CD4-positive, CD25-positive, alpha-beta regulatory T cell (primary cell): ENCODE measurements around the gene SUMF2. TPM values are rescaled to one million over a fixed set of nuclear protein-coding genes. Genes with fewer than 3 reads are reported as not detected.
"Not testable (repeated sequence)": the region's sequence is repeated elsewhere in the genome, so short reads cannot be mapped to it uniquely, and the experiment has no call there.

ENCODE experiments used
- ATAC-seq, 2 donors: fragments of 150-1000 bp; cut with Tn5 transposase; one replicate each; pipeline ENCODE4 v1.10.0; 2021; ENCODE audit warnings: low read depth in 2 of 2, moderate number of reproducible peaks in 2 of 2, moderate library complexity in 1 of 2
- DNase-seq, 3 donors: peaks; one replicate each; pipeline versions ENCODE4 v3.0.0 to v3.0.0-alpha.2; 2012 to 2022; ENCODE audit warnings: mixed read lengths in 1 of 3
- H3K27ac ChIP-seq: one replicate; pipeline ENCODE4 v1.7.0; 2013; ENCODE audit warnings: mild to moderate bottlenecking, low read length; ENCODE audit not compliant: insufficient read depth, poor library complexity, severe bottlenecking
- H3K27me3 ChIP-seq: one replicate; pipeline ENCODE4 v1.7.0; 2013; ENCODE audit warnings: low read length; ENCODE audit not compliant: control insufficient read depth, insufficient read depth
- H3K36me3 ChIP-seq: one replicate; pipeline ENCODE4 v1.7.0; 2013; ENCODE audit warnings: mild to moderate bottlenecking, low read length, moderate library complexity; ENCODE audit not compliant: control insufficient read depth, insufficient read depth
- H3K4me1 ChIP-seq: 2 replicates; pipeline ENCODE4 v1.7.0; 2013; ENCODE audit warnings: mild to moderate bottlenecking, low read length; ENCODE audit not compliant: insufficient read depth, control insufficient read depth, poor library complexity, severe bottlenecking
- H3K4me3 ChIP-seq: one replicate; pipeline ENCODE4 v1.7.0; 2013; ENCODE audit warnings: low read depth, mild to moderate bottlenecking, low read length, moderate library complexity
- H3K9me3 ChIP-seq, 2 experiments: 1 replicate in 1 of 2; 2 replicates in 1 of 2; pipeline ENCODE4 v1.7.0; 2013; ENCODE audit warnings: low read length in 2 of 2, mild to moderate bottlenecking in 1 of 2, moderate library complexity in 1 of 2; ENCODE audit not compliant: control insufficient read depth in 2 of 2
- H3K27ac Mint-ChIP-seq, 3 donors: one replicate each; pipeline ENCODE4 v1.8.0; 2020 to 2022; ENCODE audit warnings: mild to moderate bottlenecking in 3 of 3, mixed read lengths in 3 of 3, moderate library complexity in 2 of 3
- H3K27me3 Mint-ChIP-seq: one replicate; pipeline ENCODE4 v1.8.0; 2022; ENCODE audit warnings: mild to moderate bottlenecking, mixed read lengths
- H3K36me3 Mint-ChIP-seq: one replicate; pipeline ENCODE4 v1.8.0; 2020; ENCODE audit warnings: mixed read lengths
- H3K4me1 Mint-ChIP-seq, 4 donors: one replicate each; pipeline ENCODE4 v1.8.0; 2020 to 2022; ENCODE audit warnings: mixed read lengths in 4 of 4, mild to moderate bottlenecking in 1 of 4
- H3K4me3 Mint-ChIP-seq, 4 donors: one replicate each; pipeline ENCODE4 v1.8.0; 2020 to 2022; ENCODE audit warnings: mild to moderate bottlenecking in 4 of 4, mixed read lengths in 4 of 4, moderate library complexity in 3 of 4
- H3K9me3 Mint-ChIP-seq, 7 donors: one replicate each; pipeline ENCODE4 v1.8.0; 2020 to 2022; ENCODE audit warnings: mixed read lengths in 7 of 7, mild to moderate bottlenecking in 3 of 7, moderate library complexity in 2 of 7
- polyA plus RNA-seq, 4 donors: library from polyadenylated mRNA; unstranded; fragments of 300-500 nt; fragmentation: Illumina TruSeq; gene quantifications; one replicate each; pipeline ENCODE4 v1.2.3, GENCODE V29; 2021
- total RNA-seq: library from RNA; stranded (reverse); gene quantifications from one replicate; pipeline ENCODE4 v1.2.3, GENCODE V29; 2022

The SUMF2 gene
- total and polyA plus RNA-seq, 5 donors from 2014 or later, result 114 to 205 (median 182) TPM

- no peak for ATAC-seq
- H3K27me3 Mint-ChIP-seq, result no peaks in the 10 kb centered on the region
These were observed 33.6 kb downstream of the SUMF2 start for GRCh38 chr7:56097700-56098099.

GRCh38 chr7:56098187-56099008 lies 34.3 kb downstream of the SUMF2 start:
- H3K9me3 Mint-ChIP-seq, H3K27ac ChIP-seq, H3K9me3 ChIP-seq, ATAC-seq, H3K27ac Mint-ChIP-seq, DNase-seq, H3K4me3 ChIP-seq, H3K27me3 ChIP-seq, H3K27me3 Mint-ChIP-seq, H3K4me1 Mint-ChIP-seq, H3K4me3 Mint-ChIP-seq, H3K4me1 ChIP-seq: not testable (repeated sequence)
- H3K36me3 ChIP-seq, result peaks cover 38% of the 10 kb centered on the region
- peaks cover 27% of the 10 kb centered on the region for H3K36me3 Mint-ChIP-seq

More at GRCh38 chr7:56097700-56098099, 33.6 kb downstream of the SUMF2 start:
- no peak for DNase-seq
- no peak overlapping the region for H3K4me3 ChIP-seq
- H3K9me3 Mint-ChIP-seq, result no peaks in the 10 kb centered on the region
- peaks cover 24% of the 10 kb centered on the region for H3K36me3 Mint-ChIP-seq
- peaks cover 2% of the 10 kb centered on the region for H3K4me1 ChIP-seq
- H3K36me3 ChIP-seq, result peaks cover 33% of the 10 kb centered on the region
- no peaks in the 10 kb centered on the region for H3K27me3 ChIP-seq
- H3K4me3 Mint-ChIP-seq, result no peak overlapping the region
- H3K4me1 Mint-ChIP-seq, result peaks cover 4 to 5% (median 5%) of the 10 kb centered on the region in 4 donors
- no peak overlapping the region for H3K27ac ChIP-seq
- peak overlapping the region in 1 of 3 donors; percentile 45 for H3K27ac Mint-ChIP-seq
- H3K9me3 ChIP-seq, result no peaks in the 10 kb centered on the region

GRCh38 chr7:56099653-56100052 lies 35.6 kb downstream of the SUMF2 start:
- Mint-ChIP-seq H3K27me3 (no peaks in the 10 kb centered on the region), H3K4me1 (peaks cover 4 to 15% (median 7%) of the 10 kb centered on the region in 4 donors), H3K4me3 (peak overlapping the region in 1 of 4 donors; percentile 32), H3K9me3 (no peaks in the 10 kb centered on the region), H3K36me3 (peaks cover 32% of the 10 kb centered on the region), H3K27ac (no peak overlapping the region)
- H3K4me3 ChIP-seq, result no peak overlapping the region
- H3K4me1 ChIP-seq, result peaks cover 10% of the 10 kb centered on the region
- H3K27me3 ChIP-seq, result no peaks in the 10 kb centered on the region
- H3K27ac ChIP-seq, result no peak overlapping the region
- ATAC-seq (no peak), DNase-seq (no peak)
- H3K36me3 ChIP-seq, result peaks cover 44% of the 10 kb centered on the region
- H3K9me3 ChIP-seq, result no peaks in the 10 kb centered on the region

GRCh38 chr7:56104138-56104537 lies 40.1 kb downstream of the SUMF2 start:
- ATAC-seq, H3K27ac ChIP-seq, H3K9me3 ChIP-seq, H3K27ac Mint-ChIP-seq, H3K4me3 ChIP-seq, H3K27me3 Mint-ChIP-seq, H3K9me3 Mint-ChIP-seq, H3K27me3 ChIP-seq, DNase-seq: not testable (repeated sequence)
- H3K36me3 ChIP-seq, result peaks cover 44% of the 10 kb centered on the region
- Mint-ChIP-seq H3K4me3 (peak overlapping the region in 2 of 4 donors; percentile 29 to 97), H3K36me3 (peaks cover 39% of the 10 kb centered on the region), H3K4me1 (peaks cover 4 to 46% (median 26%) of the 10 kb centered on the region in 4 donors)
- H3K4me1 ChIP-seq, result peaks cover 33% of the 10 kb centered on the region

GRCh38 chr7:56105508-56105907 lies 41.4 kb downstream of the SUMF2 start:
- Mint-ChIP-seq H3K9me3 (peaks cover 0 to 3% (median 0%) of the 10 kb centered on the region in 7 donors), H3K27me3 (peaks cover 5% of the 10 kb centered on the region), H3K4me3 (peak overlapping the region; percentile 89 to 97 (median 96)), H3K27ac (peak overlapping the region; percentile 92 to 99 (median 98)), H3K4me1 (peaks cover 0 to 46% (median 24%) of the 10 kb centered on the region in 4 donors), H3K36me3 (peaks cover 30% of the 10 kb centered on the region)
- ATAC-seq (no peak), DNase-seq (peak; percentile 21 to 70 (median 49))
- no peaks in the 10 kb centered on the region for H3K9me3 ChIP-seq
- peak overlapping the region; percentile 96 for H3K4me3 ChIP-seq
- peaks cover 2% of the 10 kb centered on the region for H3K27me3 ChIP-seq
- peaks cover 30% of the 10 kb centered on the region for H3K36me3 ChIP-seq
- H3K4me1 ChIP-seq, result peaks cover 33% of the 10 kb centered on the region
- H3K27ac ChIP-seq, result peak overlapping the region; percentile 95

- peaks cover 0 to 3% (median 0%) of the 10 kb centered on the region in 7 donors for H3K9me3 Mint-ChIP-seq
- peak within 1 kb of the TSS; percentile 92 to 99 (median 98) for H3K27ac Mint-ChIP-seq
- peak within 1 kb of the TSS; percentile 89 to 97 (median 96) for H3K4me3 Mint-ChIP-seq
- Histone ChIP-seq H3K4me1 (peaks cover 30% of the 10 kb centered on the region), H3K27me3 (peaks cover 2% of the 10 kb centered on the region), H3K27ac (peak within 1 kb of the TSS; percentile 95), H3K9me3 (no peaks in the 10 kb centered on the region), H3K36me3 (peaks cover 22% of the 10 kb centered on the region), H3K4me3 (peak within 1 kb of the TSS; percentile 96)
- ATAC-seq (peak; percentile 99 to 100), DNase-seq (peak; percentile 91 to 100 (median 94))
- H3K27me3 Mint-ChIP-seq, result peaks cover 5% of the 10 kb centered on the region
- H3K4me1 Mint-ChIP-seq, result peaks cover 0 to 43% (median 23%) of the 10 kb centered on the region in 4 donors
- H3K36me3 Mint-ChIP-seq, result peaks cover 21% of the 10 kb centered on the region
These were observed 42.3 kb downstream of the SUMF2 start, which contains the start of gene CHCHD2 for GRCh38 chr7:56106108-56107073. Gene CHCHD2 (minus strand): TSS chr7:56106476. CDS start chr7:56106413, 63 bp downstream.

DNA sequence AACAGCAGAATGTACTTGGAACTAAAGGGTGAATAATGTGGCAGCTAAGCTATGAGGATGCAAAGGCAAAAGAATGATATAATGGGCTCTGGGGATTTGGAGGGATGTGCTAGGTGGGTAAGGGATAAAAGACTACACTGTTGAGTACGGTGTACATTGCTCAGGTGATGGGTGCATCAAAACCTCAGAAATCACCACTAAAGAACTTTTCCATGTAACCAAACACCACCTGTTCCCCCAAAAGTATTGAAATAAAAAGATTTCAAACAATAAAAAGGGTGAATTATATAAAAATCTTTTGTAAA lies 43.8 kb downstream of the SUMF2 start:
- H3K4me3 ChIP-seq, result no peak overlapping the region
- no peak for ATAC-seq
- Mint-ChIP-seq H3K27ac (peak overlapping the region in 2 of 3 donors; percentile 98 to 99), H3K9me3 (peaks cover 0 to 3% (median 0%) of the 10 kb centered on the region in 7 donors), H3K27me3 (peaks cover 5% of the 10 kb centered on the region), H3K4me1 (peaks cover 0 to 43% (median 21%) of the 10 kb centered on the region in 4 donors), H3K36me3 (peaks cover 16% of the 10 kb centered on the region), H3K4me3 (peak overlapping the region; percentile 59 to 97 (median 66))
- peaks cover 30% of the 10 kb centered on the region for H3K4me1 ChIP-seq
- H3K27me3 ChIP-seq, result peaks cover 2% of the 10 kb centered on the region
- no peaks in the 10 kb centered on the region for H3K9me3 ChIP-seq
- peaks cover 9% of the 10 kb centered on the region for H3K36me3 ChIP-seq
- H3K27ac ChIP-seq, result no peak overlapping the region
- DNase-seq, result no peak
